MCF 10A (cell line): ENCODE results near the gene PHAF1. TPM values are rescaled to one million over a fixed set of nuclear protein-coding genes. Genes with fewer than 3 reads are reported as not detected.

Source experiments
- BruUV-seq: library from RNA; stranded (reverse); fragments of 400-500 nt; replicated peaks from 2 replicates; lab custom pipeline; 2021; lab: Mats Ljungman, UMichigan
- CTCF ChIA-PET: fragments of 300-600 bp; sonication (Branson Sonifier 250); formaldehyde crosslinking; extraction: SDS; loops from one replicate; lab custom pipeline; 2021; ENCODE audit warnings: antibody characterized with exemption, inconsistent platforms; lab: Yijun Ruan, JAX
- POLR2A ChIA-PET: fragments of 300-600, 350-650 bp; sonication (Branson Sonifier 250); formaldehyde crosslinking; extraction: SDS; loops from one replicate; lab custom pipeline; 2020; ENCODE audit warnings: antibody characterized with exemption, inconsistent platforms; lab: Yijun Ruan, JAX
- DNase-seq: peaks from one replicate; pipeline ENCODE4 v3.0.0-alpha.2; 2018; ENCODE audit not compliant: unreplicated experiment
- H3K27ac Mint-ChIP-seq: one replicate; pipeline ENCODE4 v1.8.0; 2022; ENCODE audit warnings: mild to moderate bottlenecking, low read depth, mixed read lengths; ENCODE audit not compliant: unreplicated experiment
- H3K27me3 Mint-ChIP-seq: one replicate; pipeline ENCODE4 v1.8.0; 2022; ENCODE audit warnings: mixed read lengths; ENCODE audit not compliant: insufficient read depth, unreplicated experiment
- H3K36me3 Mint-ChIP-seq: one replicate; pipeline ENCODE4 v1.8.0; 2022; ENCODE audit warnings: mild to moderate bottlenecking, moderate library complexity, mixed read lengths; ENCODE audit not compliant: insufficient read depth, unreplicated experiment
- H3K4me1 Mint-ChIP-seq: one replicate; pipeline ENCODE4 v1.8.0; 2022; ENCODE audit warnings: mixed read lengths; ENCODE audit not compliant: insufficient read depth, unreplicated experiment
- H3K4me3 Mint-ChIP-seq: one replicate; pipeline ENCODE4 v1.8.0; 2022; ENCODE audit warnings: mild to moderate bottlenecking, moderate library complexity, mixed read lengths; ENCODE audit not compliant: unreplicated experiment
- H3K9me3 Mint-ChIP-seq: one replicate; pipeline ENCODE4 v1.8.0; 2022; ENCODE audit warnings: mixed read lengths; ENCODE audit not compliant: unreplicated experiment
- intact Hi-C: fragments of 100-400 bp; cut with micrococcal nuclease; formaldehyde crosslinking; loops from 2 replicates; pipeline ENCODE4 v1.14.1; 2022
- total RNA-seq: library from RNA; stranded (reverse); gene quantifications from 2 replicates; pipeline ENCODE4 v1.2.3, GENCODE V29; 2022
- TF ChIP-seq, protein P1 (sequence below): fragments of 200-600 bp; IDR thresholded peaks from one replicate; pipeline ENCODE4 v1.8.0; 2022; ENCODE audit warnings: antibody characterized with exemption, mild to moderate bottlenecking; ENCODE audit not compliant: unreplicated experiment

PHAF1 gene
- total RNA-seq, 1 experiment from 2014 or later, result 14.5 TPM

DNA sequence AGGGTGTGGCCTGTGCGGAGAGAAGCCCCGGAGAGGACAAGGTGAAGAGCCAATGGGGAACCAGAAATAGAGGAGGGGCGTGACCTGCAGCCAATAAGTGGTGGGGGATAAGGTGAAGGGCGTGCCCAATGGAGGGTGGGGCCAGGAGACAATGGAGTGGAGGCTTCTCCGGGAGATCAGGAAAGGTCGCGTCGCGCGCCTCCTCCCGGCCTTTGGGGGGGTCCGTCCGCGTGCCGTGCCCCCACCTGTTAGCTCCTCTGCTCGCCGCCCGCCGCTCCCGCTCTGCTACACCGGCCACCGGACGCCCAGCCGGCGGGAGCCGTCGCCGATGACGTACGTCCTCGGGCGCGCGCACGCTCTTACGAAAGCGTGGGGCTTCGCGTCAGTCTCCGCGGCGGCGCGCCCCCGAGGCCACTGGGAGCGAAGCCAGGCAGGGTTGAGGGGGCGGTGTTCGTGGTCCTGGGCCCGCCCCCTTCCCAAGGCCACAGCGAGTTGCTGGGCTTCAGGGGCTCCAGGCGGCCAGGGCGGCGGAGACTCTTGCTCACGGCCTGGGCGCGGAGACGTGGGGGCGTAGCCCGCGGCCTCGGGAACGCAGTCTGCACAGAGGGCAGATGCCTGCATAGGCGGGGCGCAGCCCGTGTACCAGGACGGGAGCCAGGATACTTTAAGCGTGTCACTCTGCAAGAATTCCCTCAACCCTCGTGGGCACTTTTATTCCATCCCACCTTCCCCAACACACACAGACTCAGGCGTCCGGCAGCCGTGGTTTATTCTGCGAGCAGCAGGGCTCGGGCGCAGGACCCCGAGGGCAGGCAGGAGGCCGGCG, 74.1 kb downstream of the PHAF1 start, which contains the start of gene MATCAP1:
TSS of gene MATCAP1 (minus strand) at position 337 of the 826 bp plus-strand sequence. CDS start 3,353 bp downstream, outside the sequence.
- ChIA-PET CTCF (interaction anchor here (0.8 to 1.9 kb wide), 6 partner anchors 9 to 230 kb away, joined by 3 to 12 read pairs (median 8); partner anchors contain the start of gene ELMO3), POLR2A (interaction anchor here (0.7 to 4.9 kb wide), 16 partner anchors 9 to 195 kb away, joined by 3 to 46 read pairs (median 4); partner anchors contain the start of genes CES4A, ELMO3, FBXL8 and FHOD1)
- TSS peak; percentile 40 for BruUV-seq

DNA sequence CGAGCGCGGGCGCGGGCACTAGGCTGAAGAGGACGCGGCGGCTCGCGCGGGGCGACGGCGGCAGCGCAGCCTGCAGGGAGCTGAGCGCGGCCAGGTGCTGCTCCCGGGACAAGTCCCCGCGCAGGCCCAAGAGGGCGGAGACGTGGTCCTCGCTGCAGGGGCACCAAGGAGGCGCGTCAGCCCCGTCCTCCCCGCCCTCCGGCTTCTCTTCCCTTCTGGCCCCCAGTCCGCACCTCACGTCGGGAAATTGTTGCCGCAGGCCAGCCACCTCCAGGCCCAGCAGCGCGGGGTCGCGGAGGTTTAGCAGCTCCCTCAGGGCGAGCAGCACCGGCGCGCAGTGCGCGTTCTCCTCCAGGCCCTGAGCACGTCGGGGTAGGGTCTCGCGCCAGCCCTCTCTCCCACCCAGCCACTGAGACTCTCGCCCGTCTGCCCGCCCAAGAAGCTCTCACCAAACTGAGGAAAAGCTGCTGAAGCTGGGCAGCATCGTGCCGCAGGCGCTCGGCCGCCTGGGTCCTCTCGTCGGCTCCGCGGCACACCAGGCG, 74.8 kb downstream of the PHAF1 start:
- H3K36me3 Mint-ChIP-seq, result no peaks in the 10 kb centered on the region
- BruUV-seq, result no TSS peak
- no peak overlapping the region for H3K4me3 Mint-ChIP-seq
- peaks cover 5% of the 10 kb centered on the region for H3K4me1 Mint-ChIP-seq
- no peaks in the 10 kb centered on the region for H3K9me3 Mint-ChIP-seq
- intact Hi-C loops, result loop anchor here (2.0 to 5.0 kb wide), 2 partner anchors 208 to 287 kb away; no protein-coding TSS in a partner anchor
- TF ChIP-seq, protein P1, sequence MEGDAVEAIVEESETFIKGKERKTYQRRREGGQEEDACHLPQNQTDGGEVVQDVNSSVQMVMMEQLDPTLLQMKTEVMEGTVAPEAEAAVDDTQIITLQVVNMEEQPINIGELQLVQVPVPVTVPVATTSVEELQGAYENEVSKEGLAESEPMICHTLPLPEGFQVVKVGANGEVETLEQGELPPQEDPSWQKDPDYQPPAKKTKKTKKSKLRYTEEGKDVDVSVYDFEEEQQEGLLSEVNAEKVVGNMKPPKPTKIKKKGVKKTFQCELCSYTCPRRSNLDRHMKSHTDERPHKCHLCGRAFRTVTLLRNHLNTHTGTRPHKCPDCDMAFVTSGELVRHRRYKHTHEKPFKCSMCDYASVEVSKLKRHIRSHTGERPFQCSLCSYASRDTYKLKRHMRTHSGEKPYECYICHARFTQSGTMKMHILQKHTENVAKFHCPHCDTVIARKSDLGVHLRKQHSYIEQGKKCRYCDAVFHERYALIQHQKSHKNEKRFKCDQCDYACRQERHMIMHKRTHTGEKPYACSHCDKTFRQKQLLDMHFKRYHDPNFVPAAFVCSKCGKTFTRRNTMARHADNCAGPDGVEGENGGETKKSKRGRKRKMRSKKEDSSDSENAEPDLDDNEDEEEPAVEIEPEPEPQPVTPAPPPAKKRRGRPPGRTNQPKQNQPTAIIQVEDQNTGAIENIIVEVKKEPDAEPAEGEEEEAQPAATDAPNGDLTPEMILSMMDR, result no peak
- no peak overlapping the region for H3K27ac Mint-ChIP-seq
- ChIA-PET POLR2A (interaction anchor here (0.7 to 4.9 kb wide), 13 partner anchors 10 to 196 kb away, joined by 3 to 46 read pairs (median 3); partner anchors contain the start of genes CES4A, FBXL8, FHOD1 and NOL3), CTCF (interaction anchor here (0.5 to 2.2 kb wide), 18 partner anchors 9 to 541 kb away, joined by 3 to 12 read pairs (median 4); partner anchors contain the start of genes CES4A, ELMO3, FBXL8 and TRADD)
- H3K27me3 Mint-ChIP-seq, result no peaks in the 10 kb centered on the region
- DNase-seq, result no peak

More for the DNA sequence above, 74.1 kb downstream of the PHAF1 start, which contains the start of gene MATCAP1:
- Mint-ChIP-seq H3K9me3 (no peaks in the 10 kb centered on the region), H3K4me1 (peaks cover 9% of the 10 kb centered on the region), H3K27ac (no peak within 1 kb of the TSS), H3K27me3 (no peaks in the 10 kb centered on the region), H3K36me3 (peaks cover 2% of the 10 kb centered on the region), H3K4me3 (no peak within 1 kb of the TSS)
- DNase-seq, result peak; percentile 98
- intact Hi-C loops, result loop anchor here (2.0 to 5.0 kb wide), 2 partner anchors 207 to 287 kb away; no protein-coding TSS in a partner anchor
- TF ChIP-seq, protein P1, result no peak

DNA sequence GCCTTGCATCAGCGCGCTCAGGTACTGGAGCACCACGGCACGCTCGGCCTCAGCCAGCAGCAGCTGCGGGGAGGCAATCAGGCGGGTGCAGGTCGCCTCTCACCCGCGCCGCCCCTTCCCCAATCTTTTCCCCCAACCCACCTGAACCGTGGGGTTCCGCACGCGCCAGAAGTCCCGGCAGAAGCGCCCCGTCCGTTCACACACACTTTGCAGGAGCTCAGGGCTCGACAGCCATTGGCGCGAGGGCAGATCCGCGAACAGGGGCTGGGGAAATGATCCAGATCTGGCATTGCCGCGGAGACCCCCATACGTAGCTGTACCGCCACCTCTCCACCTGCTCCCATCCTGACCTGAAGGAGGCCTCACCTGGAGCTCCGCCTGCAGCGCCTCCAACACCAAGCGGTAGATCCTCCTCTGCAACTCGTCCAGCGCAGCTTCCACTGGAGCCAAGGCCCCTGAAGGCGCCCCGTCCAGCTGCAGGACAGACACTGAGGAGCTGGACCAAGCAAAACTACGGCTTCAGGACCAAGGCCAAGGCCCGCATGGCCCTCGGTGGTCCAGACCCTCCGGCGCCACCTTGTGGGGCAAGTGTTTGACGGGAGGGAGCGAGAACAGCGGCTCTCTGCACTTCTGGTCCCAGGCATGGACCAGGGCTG, 75.4 kb downstream of the PHAF1 start:
- TF ChIP-seq, protein P1, result peak; percentile 71
- ChIA-PET CTCF (interaction anchor here (0.5 to 2.2 kb wide), 26 partner anchors 9 to 541 kb away, joined by 3 to 12 read pairs (median 4); partner anchors contain the start of genes CES4A, ELMO3, FBXL8 and TRADD), POLR2A (interaction anchor here (0.7 to 4.9 kb wide), 10 partner anchors 10 to 200 kb away, joined by 3 to 46 read pairs (median 3); partner anchors contain the start of genes CES4A, FBXL8 and TRADD)
- no peaks in the 10 kb centered on the region for H3K36me3 Mint-ChIP-seq
- no peak overlapping the region for H3K4me3 Mint-ChIP-seq
- no peaks in the 10 kb centered on the region for H3K9me3 Mint-ChIP-seq
- H3K4me1 Mint-ChIP-seq, result peaks cover 5% of the 10 kb centered on the region
- peak; percentile 85 for DNase-seq
- no TSS peak for BruUV-seq
- intact Hi-C loops, result loop anchor here (1.0 to 5.0 kb wide), 3 partner anchors 208 to 288 kb away; no protein-coding TSS in a partner anchor
- H3K27me3 Mint-ChIP-seq, result no peaks in the 10 kb centered on the region
- H3K27ac Mint-ChIP-seq, result no peak overlapping the region
